IMR-90 (cell line): ENCODE measurements around the gene MS4A15. TPM values are rescaled to one million over a fixed set of nuclear protein-coding genes. Genes with fewer than 3 reads are reported as not detected.

Source experiments
- ATAC-seq: fragments of 200-7000 bp; cut with Tn5 transposase; 2 replicates; pipeline ENCODE4 v1.9.1; 2020; ENCODE audit warnings: low read depth, mild to moderate bottlenecking, moderate library complexity
- BruUV-seq: library from RNA; stranded (reverse); fragments of 400-500 nt; replicated peaks from 2 replicates; lab custom pipeline; 2021; lab: Mats Ljungman, UMichigan
- CTCF ChIA-PET: fragments of 300-600 bp; formaldehyde crosslinking; extraction: SDS; loops from one replicate; lab custom pipeline; 2021; ENCODE audit warnings: antibody characterized with exemption; lab: Yijun Ruan, JAX
- POLR2A ChIA-PET: fragments of 300-600 bp; sonication (Branson Sonifier 250); formaldehyde crosslinking; loops from one replicate; lab custom pipeline; 2022; ENCODE audit warnings: antibody characterized with exemption; ENCODE audit not compliant: unreplicated experiment; lab: Charles Lee
- DNase-seq: peaks from one replicate; pipeline ENCODE4 v3.0.0; 2013
- H2AFZ ChIP-seq: replicated peaks from 2 replicates; pipeline ENCODE3; 2013; ENCODE audit warnings: low read length, mild to moderate bottlenecking; ENCODE audit not compliant: poor library complexity
- H2AK5ac ChIP-seq: 2 replicates; pipeline ENCODE4 v1.6.1; 2013; ENCODE audit warnings: low read depth, low read length, inconsistent platforms
- H2AK9ac ChIP-seq: replicated peaks from 2 replicates; pipeline ENCODE3; 2013; ENCODE audit warnings: mild to moderate bottlenecking, low read depth, low read length, moderate library complexity; ENCODE audit not compliant: poor library complexity
- H2BK120ac ChIP-seq: 2 replicates; pipeline ENCODE4 v1.6.1; 2013; ENCODE audit warnings: low read depth, low read length, inconsistent platforms
- H2BK15ac ChIP-seq: 3 replicates; pipeline ENCODE4 v1.6.1; 2013; ENCODE audit warnings: low read depth, low read length, inconsistent platforms
- H2BK20ac ChIP-seq: 2 replicates; pipeline ENCODE4 v1.6.1; 2013; ENCODE audit warnings: low read depth, mild to moderate bottlenecking, inconsistent platforms, low read length, moderate library complexity
- H2BK5ac ChIP-seq: 2 replicates; pipeline ENCODE4 v1.6.1; 2013; ENCODE audit warnings: mild to moderate bottlenecking, low read depth, low read length, inconsistent platforms; ENCODE audit not compliant: poor library complexity, severe bottlenecking
- H3K14ac ChIP-seq: replicated peaks from 2 replicates; pipeline ENCODE4 v1.6.1; 2013; ENCODE audit warnings: low read depth, low read length, inconsistent platforms
- H3K18ac ChIP-seq: 2 replicates; pipeline ENCODE4 v1.6.1; 2013; ENCODE audit warnings: low read depth, low read length, control low read depth
- H3K23ac ChIP-seq: 2 replicates; pipeline ENCODE4 v1.6.1; 2013; ENCODE audit warnings: low read depth, low read length, inconsistent platforms
- H3K27ac ChIP-seq: 2 replicates; pipeline ENCODE4 v1.5.1; 2013; ENCODE audit warnings: mild to moderate bottlenecking, control low read depth, low read length; ENCODE audit not compliant: insufficient read depth
- H3K27me3 ChIP-seq: 2 replicates; pipeline ENCODE4 v1.6.1; 2013; ENCODE audit warnings: low read length; ENCODE audit not compliant: control insufficient read depth, insufficient read depth
- H3K36me3 ChIP-seq: 2 replicates; pipeline ENCODE4 v1.6.1; 2013; ENCODE audit warnings: low read length, mixed read lengths; ENCODE audit not compliant: control insufficient read depth, insufficient read depth
- H3K4ac ChIP-seq: 2 replicates; pipeline ENCODE4 v1.6.1; 2013; ENCODE audit warnings: low read depth, low read length, inconsistent platforms
- H3K4me1 ChIP-seq: 2 replicates; pipeline ENCODE4 v1.6.1; 2013; ENCODE audit warnings: low read length, mixed read lengths; ENCODE audit not compliant: control insufficient read depth, insufficient read depth
- H3K4me2 ChIP-seq: 2 replicates; pipeline ENCODE4 v1.6.1; 2013; ENCODE audit warnings: low read depth, mild to moderate bottlenecking, control low read depth, low read length, moderate library complexity
- H3K4me3 ChIP-seq: 2 replicates; pipeline ENCODE4 v1.5.1; 2013; ENCODE audit warnings: low read depth, mild to moderate bottlenecking, control low read depth, low read length, moderate library complexity; ENCODE audit not compliant: insufficient read depth
- H3K56ac ChIP-seq: 2 replicates; pipeline ENCODE4 v1.6.1; 2013; ENCODE audit warnings: low read length, inconsistent platforms; ENCODE audit not compliant: insufficient read depth; ENCODE audit errors: extremely low read depth
- H3K79me1 ChIP-seq, 2 experiments: 2 replicates each; pipeline ENCODE4 v1.6.1; 2013; ENCODE audit warnings: low read length in 2 of 2, inconsistent platforms in 1 of 2, low read depth in 1 of 2
- H3K9ac ChIP-seq: 2 replicates; pipeline ENCODE4 v1.6.1; 2013; ENCODE audit warnings: low read depth, low read length, control low read depth
- H3K9me1 ChIP-seq: 2 replicates; pipeline ENCODE4 v1.6.1; 2013; ENCODE audit warnings: low read length, inconsistent platforms; ENCODE audit not compliant: insufficient read depth
- H3K9me3 ChIP-seq: 2 replicates; pipeline ENCODE4 v1.6.1; 2013; ENCODE audit warnings: low read length; ENCODE audit not compliant: control insufficient read depth, insufficient read depth
- H4K20me1 ChIP-seq: 2 replicates; pipeline ENCODE4 v1.6.1; 2013; ENCODE audit warnings: low read length, inconsistent platforms; ENCODE audit not compliant: insufficient read depth
- H4K5ac ChIP-seq: 2 replicates; pipeline ENCODE4 v1.6.1; 2013; ENCODE audit warnings: mild to moderate bottlenecking, low read depth, low read length, control low read depth
- H4K8ac ChIP-seq, 2 experiments: 2 replicates each; pipeline ENCODE4 v1.6.1; 2013; ENCODE audit warnings: low read depth in 2 of 2, low read length in 2 of 2, control low read depth in 1 of 2, inconsistent platforms in 1 of 2
- H4K91ac ChIP-seq: 2 replicates; pipeline ENCODE4 v1.6.1; 2013; ENCODE audit warnings: low read depth, low read length, inconsistent platforms; ENCODE audit not compliant: insufficient read depth
- BHLHE40 ChIP-seq: fragments of 150-350 bp; IDR thresholded peaks from 2 replicates; pipeline ENCODE4 v1.6.1; 2016; ENCODE audit warnings: mild to moderate bottlenecking, low read depth, low read length
- CEBPB ChIP-seq: IDR thresholded peaks from 2 replicates; pipeline ENCODE4 v1.6.1; 2012; ENCODE audit warnings: low read depth, low read length, improper control_type of control experiment
- CHD1 ChIP-seq: IDR thresholded peaks from 2 replicates; pipeline ENCODE4 v1.6.1; 2012; ENCODE audit warnings: low read depth, low read length, improper control_type of control experiment
- CTCF ChIP-seq: conservative IDR thresholded peaks from 2 replicates; pipeline ENCODE4 v1.5.1; 2012; ENCODE audit warnings: mild to moderate bottlenecking, low read depth, low read length, improper control_type of control experiment
- MAFK ChIP-seq: IDR thresholded peaks from 2 replicates; pipeline ENCODE4 v1.6.1; 2012; ENCODE audit warnings: low read depth, low read length, improper control_type of control experiment
- MAZ ChIP-seq: IDR thresholded peaks from 2 replicates; pipeline ENCODE4 v1.6.1; 2012; ENCODE audit warnings: low read depth, mild to moderate bottlenecking, low read length, improper control_type of control experiment, moderate library complexity, borderline replicate concordance
- MXI1 ChIP-seq: IDR thresholded peaks from 2 replicates; pipeline ENCODE4 v1.6.1; 2012; ENCODE audit warnings: low read depth, mild to moderate bottlenecking, low read length, moderate library complexity, borderline replicate concordance
- NFE2L2 ChIP-seq: fragments of 150-350 bp; IDR thresholded peaks from 2 replicates; pipeline ENCODE4 v1.6.1; 2016; ENCODE audit warnings: low read depth, mild to moderate bottlenecking, low read length
- POLR2A ChIP-seq: IDR thresholded peaks from 2 replicates; pipeline ENCODE4 v1.6.1; 2012; ENCODE audit warnings: mild to moderate bottlenecking, low read depth, low read length
- RAD21 ChIP-seq: IDR thresholded peaks from 2 replicates; pipeline ENCODE4 v1.6.1; 2012; ENCODE audit warnings: low read length, improper control_type of control experiment
- RCOR1 ChIP-seq: IDR thresholded peaks from 2 replicates; pipeline ENCODE4 v1.6.1; 2012; ENCODE audit warnings: mild to moderate bottlenecking, low read length, improper control_type of control experiment; ENCODE audit not compliant: insufficient replicate concordance
- SMC3 ChIP-seq: fragments of 150-350 bp; IDR thresholded peaks from 2 replicates; pipeline ENCODE4 v1.6.1; 2016; ENCODE audit warnings: low read depth, mild to moderate bottlenecking, antibody characterized with exemption, low read length, moderate library complexity
- WGBS, 2 experiments: methylation state at CpG; one replicate each; pipeline versions ENCODE4 v1.1.5 to v1.1.7; 2013; ENCODE audit warnings: missing lambda C conversion rate in 2 of 2; ENCODE audit not compliant: insufficient read length in 1 of 2; ENCODE audit errors: extremely low coverage in 2 of 2; 5-methylcytosine and 5-hydroxymethylcytosine counted together
- dilution Hi-C: fragments of 300-500 bp; cut with HindIII; formaldehyde crosslinking; loops from one replicate; pipeline ENCODE4 v1.14.3; 2018; ENCODE audit warnings: low sequenced_read_pairs; ENCODE audit not compliant: unreplicated experiment
- in situ Hi-C: fragments of 300-500 bp; cut with MboI; formaldehyde crosslinking; loops from 3 replicates; pipeline ENCODE4 v1.14.3; 2019; ENCODE audit warnings: low sequenced_read_pairs, inconsistent platforms, mixed read lengths
- intact Hi-C: fragments of 100-400 bp; cut with micrococcal nuclease; formaldehyde crosslinking; loops from 2 replicates; pipeline ENCODE4 v1.10.0; 2022
- polyA plus RNA-seq, 3 experiments: library from polyadenylated mRNA; depleted of rRNA; stranded (reverse); fragments of >200 nt; gene quantifications; 2 replicates each; pipeline ENCODE4 v1.2.3, GENCODE V29; 2012; ENCODE audit warnings: low replicate concordance in 1 of 3
- total RNA-seq: library from RNA; depleted of rRNA; stranded (reverse); fragments of >200 nt; gene quantifications from 2 replicates; pipeline ENCODE4 v1.2.3, GENCODE V29; 2012
- TF ChIP-seq, protein P1 (sequence below): fragments of 150-350 bp; IDR thresholded peaks from 2 replicates; pipeline ENCODE4 v1.6.1; 2016; ENCODE audit warnings: low read depth, mild to moderate bottlenecking, low read length, moderate library complexity, borderline replicate concordance

Gene MS4A15
- total and polyA plus RNA-seq, 2 of the 4 experiments (the other 2 are of a cell fraction): not detected

DNA sequence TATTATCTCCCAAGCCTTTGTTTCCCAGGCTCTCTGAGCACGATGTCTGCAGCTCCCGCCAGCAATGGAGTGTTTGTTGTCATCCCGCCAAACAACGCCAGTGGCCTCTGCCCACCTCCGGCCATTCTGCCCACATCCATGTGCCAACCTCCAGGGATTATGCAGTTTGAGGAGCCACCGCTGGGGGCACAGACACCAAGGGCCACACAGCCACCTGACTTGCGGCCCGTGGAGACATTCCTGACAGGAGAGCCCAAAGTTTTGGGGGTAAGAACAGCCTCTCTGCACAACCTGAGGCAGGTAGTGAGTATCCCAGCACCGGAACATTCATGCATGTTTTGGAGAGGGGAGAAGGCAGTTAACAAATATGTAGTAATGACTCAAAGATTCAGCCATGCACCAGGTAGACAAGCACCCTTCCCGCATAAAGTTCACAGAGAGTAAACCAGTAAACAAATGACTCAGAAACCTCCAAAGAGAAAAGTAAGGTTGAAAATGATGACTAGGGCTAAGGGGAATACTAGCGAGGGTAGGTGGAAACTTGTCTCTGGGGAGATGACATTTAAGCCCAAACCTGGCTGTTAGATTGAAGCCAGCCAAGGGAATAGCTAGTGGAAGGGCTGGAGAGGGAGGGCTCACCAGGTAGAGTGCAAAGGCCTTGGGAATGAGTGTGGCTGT is 7.2 kb downstream of the MS4A15 start:
- Histone ChIP-seq H3K9ac (no peak overlapping the region), H3K79me1 (no peaks in the 10 kb centered on the region), H3K4ac (no peak overlapping the region), H3K27ac (no peak overlapping the region), H2BK15ac (no peak overlapping the region), H3K4me1 (no peaks in the 10 kb centered on the region), H2AFZ (no peak overlapping the region), H4K91ac (no peak overlapping the region), H3K27me3 (peaks cover 10% of the 10 kb centered on the region), H3K9me3 (no peaks in the 10 kb centered on the region), H2BK20ac (no peak overlapping the region), H3K14ac (no peak overlapping the region), H2BK120ac (no peak overlapping the region), H4K20me1 (no peaks in the 10 kb centered on the region), H3K23ac (no peak overlapping the region), H2AK5ac (no peak overlapping the region), H3K4me3 (no peak overlapping the region), H3K4me2 (no peak overlapping the region), H3K18ac (no peak overlapping the region), H3K9me1 (no peaks in the 10 kb centered on the region), H2AK9ac (peak overlapping the region; percentile 31), H3K56ac (no peak overlapping the region), H4K8ac (no peak overlapping the region), H3K36me3 (no peaks in the 10 kb centered on the region), H2BK5ac (no peak overlapping the region), H4K5ac (no peak overlapping the region)
- 65% methylated on average over 2 of the region's 11 CpGs; no CpG with 5 or more reads in 1 of the 2 experiments for WGBS, 2 experiments
- ATAC-seq (no peak), DNase-seq (no peak)
- POLR2A ChIA-PET: interaction anchor here (0.6 kb wide), 1 partner anchor 389 kb away, joined by 3 read pairs; no protein-coding TSS in a partner anchor
- dilution Hi-C loops: no loop called here
- BruUV-seq: no TSS peak
- TF ChIP-seq RAD21 (no peak), BHLHE40 (no peak), NFE2L2 (no peak), MXI1 (no peak), MAFK (no peak), RCOR1 (no peak), MAZ (no peak), SMC3 (no peak), CEBPB (no peak), CTCF (no peak), CHD1 (no peak), POLR2A (no peak)
- TF ChIP-seq, protein P1, sequence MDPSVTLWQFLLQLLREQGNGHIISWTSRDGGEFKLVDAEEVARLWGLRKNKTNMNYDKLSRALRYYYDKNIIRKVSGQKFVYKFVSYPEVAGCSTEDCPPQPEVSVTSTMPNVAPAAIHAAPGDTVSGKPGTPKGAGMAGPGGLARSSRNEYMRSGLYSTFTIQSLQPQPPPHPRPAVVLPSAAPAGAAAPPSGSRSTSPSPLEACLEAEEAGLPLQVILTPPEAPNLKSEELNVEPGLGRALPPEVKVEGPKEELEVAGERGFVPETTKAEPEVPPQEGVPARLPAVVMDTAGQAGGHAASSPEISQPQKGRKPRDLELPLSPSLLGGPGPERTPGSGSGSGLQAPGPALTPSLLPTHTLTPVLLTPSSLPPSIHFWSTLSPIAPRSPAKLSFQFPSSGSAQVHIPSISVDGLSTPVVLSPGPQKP: no peak
- intact Hi-C loops: no loop called here
- in situ Hi-C loops: no loop called here
- CTCF ChIA-PET: no interaction called here
